Kidney epithelial cell (primary cell): ENCODE measurements around the gene IL26. TPM values are rescaled to one million over a fixed set of nuclear protein-coding genes. Genes with fewer than 3 reads are reported as not detected.

Experiments used
- DNase-seq: peaks from one replicate; pipeline ENCODE4 v3.0.0-alpha.2; 2010; ENCODE audit warnings: low read depth
- H3K27me3 ChIP-seq: 2 replicates; pipeline ENCODE4 v1.6.0; 2011; ENCODE audit warnings: low read length; ENCODE audit not compliant: control insufficient read depth, insufficient read depth
- H3K36me3 ChIP-seq: 2 replicates; pipeline ENCODE4 v1.5.1; 2011; ENCODE audit warnings: low read length; ENCODE audit not compliant: control insufficient read depth, insufficient read depth
- H3K4me3 ChIP-seq: 2 replicates; pipeline ENCODE4 v1.5.1; 2011; ENCODE audit warnings: low read depth, mild to moderate bottlenecking, control low read depth, low read length
- CTCF ChIP-seq: IDR thresholded peaks from 2 replicates; pipeline ENCODE4 v1.5.1; 2011; ENCODE audit warnings: mild to moderate bottlenecking, moderate library complexity, low read length, control low read depth, inconsistent platforms; ENCODE audit not compliant: insufficient read depth, poor library complexity, severe bottlenecking
- total RNA-seq: library from RNA; depleted of rRNA; stranded (reverse); fragments of >200 nt; gene quantifications from 2 replicates; pipeline ENCODE4 v1.2.3, GENCODE V29; 2015

IL26 gene
- total RNA-seq, 1 donor from 2014 or later, result not detected

DNA sequence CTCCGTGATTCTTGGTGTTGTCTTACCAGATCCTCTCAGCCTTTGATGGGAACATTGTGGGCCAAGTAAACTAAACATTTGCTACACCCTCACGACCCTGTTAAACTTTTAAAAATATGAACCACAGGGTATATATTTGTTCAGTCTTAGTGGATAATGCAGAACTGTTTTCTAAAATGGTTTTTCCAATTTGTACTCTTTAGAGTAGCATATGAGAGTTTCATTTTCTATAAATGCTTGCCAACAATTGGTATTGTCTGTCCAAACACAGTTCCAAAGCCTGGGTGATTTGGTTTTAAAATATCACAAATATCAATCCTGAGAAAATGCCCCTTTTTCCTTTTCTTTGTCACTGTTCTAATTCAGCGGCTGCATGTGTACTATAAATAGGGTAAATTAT, 34.5 kb upstream of the IL26 start:
- Histone ChIP-seq H3K36me3 (no peaks in the 10 kb centered on the region), H3K4me3 (no peak overlapping the region), H3K27me3 (no peaks in the 10 kb centered on the region)
- no peak for TF ChIP-seq CTCF
- DNase-seq, result no peak

DNA sequence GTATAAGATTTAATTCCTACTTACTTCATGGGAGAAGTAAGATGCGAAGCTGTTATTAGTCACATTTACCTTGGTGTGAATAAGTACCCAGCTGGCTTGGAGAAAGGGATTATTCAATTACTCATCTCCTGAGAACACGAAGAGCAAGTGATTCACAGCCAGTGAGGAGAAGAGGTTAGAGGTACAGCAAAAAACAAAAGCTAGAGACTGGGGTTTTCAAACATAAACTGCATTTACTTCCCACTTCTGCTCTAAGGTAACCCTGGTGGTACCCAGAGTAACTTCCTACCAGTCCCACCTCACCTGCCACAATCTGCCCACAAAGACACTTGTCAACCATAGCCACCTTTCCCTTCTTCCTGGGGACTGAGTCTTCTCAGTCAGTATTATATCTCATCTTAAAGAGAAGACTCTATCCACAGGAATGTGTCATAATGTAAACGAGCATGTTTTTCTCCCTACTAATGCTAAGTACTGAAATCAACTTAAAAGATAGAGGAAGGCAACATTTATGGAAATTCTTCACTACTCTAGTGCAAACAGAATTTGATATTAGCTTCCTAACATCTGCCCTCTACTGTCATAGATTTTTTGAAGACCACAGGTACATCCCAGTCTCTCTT, 33.8 kb upstream of the IL26 start:
- peak; percentile 91 for DNase-seq
- TF ChIP-seq CTCF, result no peak
- Histone ChIP-seq H3K4me3 (no peak overlapping the region), H3K36me3 (no peaks in the 10 kb centered on the region), H3K27me3 (no peaks in the 10 kb centered on the region)

GRCh38 chr12:68253504-68253903, 27.9 kb upstream of the IL26 start, which contains the start of gene IL22:
Gene IL22 (minus strand): TSS chr12:68253604. CDS start chr12:68253448, 156 bp downstream.
- no peaks in the 10 kb centered on the region for H3K36me3 ChIP-seq
- no peak within 1 kb of the TSS for H3K4me3 ChIP-seq
- H3K27me3 ChIP-seq, result peaks cover 3% of the 10 kb centered on the region
- no peak for TF ChIP-seq CTCF
- no peak for DNase-seq

DNA sequence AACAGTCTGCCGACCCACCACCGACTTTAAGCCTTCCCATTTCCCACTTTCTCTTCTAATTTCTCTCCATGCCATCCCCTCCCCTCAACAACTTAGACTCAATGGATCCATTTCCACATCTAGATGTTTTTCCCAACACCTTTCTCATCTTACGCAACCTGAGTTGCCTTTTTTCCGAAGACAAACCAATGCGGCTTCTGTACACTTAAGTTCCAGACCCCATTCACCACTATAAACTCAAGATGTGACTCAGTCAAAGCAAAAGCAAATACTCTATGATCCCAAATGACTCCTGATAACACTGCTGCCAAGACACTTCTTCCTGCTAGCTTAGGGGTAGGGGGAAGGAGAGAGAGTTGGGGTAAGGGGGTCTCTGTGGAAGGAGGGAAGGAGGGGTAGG, 26.5 kb upstream of the IL26 start:
- DNase-seq, result no peak
- Histone ChIP-seq H3K4me3 (no peak overlapping the region), H3K27me3 (peaks cover 3% of the 10 kb centered on the region), H3K36me3 (no peaks in the 10 kb centered on the region)
- no peak for TF ChIP-seq CTCF

DNA sequence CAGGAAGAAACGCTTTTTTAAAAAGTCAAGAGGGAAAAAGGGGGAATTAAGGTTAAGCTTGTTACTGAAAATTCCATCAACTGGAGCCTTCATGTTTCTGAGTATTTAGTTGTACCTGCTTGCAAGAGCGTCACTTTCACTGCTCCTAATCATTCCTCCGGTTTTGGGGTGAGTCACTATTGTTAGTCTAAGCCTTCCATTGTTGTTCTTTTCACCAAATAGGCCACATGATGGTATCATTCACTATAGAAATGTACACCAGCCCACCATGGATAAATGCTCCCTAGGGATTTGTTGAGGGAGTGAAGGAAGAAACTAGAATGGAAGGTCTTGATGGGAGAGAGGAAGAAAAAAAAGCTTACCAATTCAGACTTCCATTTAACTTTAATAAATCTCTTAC, 24.8 kb upstream of the IL26 start:
- no peak for DNase-seq
- no peak for TF ChIP-seq CTCF
- Histone ChIP-seq H3K36me3 (no peaks in the 10 kb centered on the region), H3K27me3 (peaks cover 3% of the 10 kb centered on the region), H3K4me3 (no peak overlapping the region)

DNA sequence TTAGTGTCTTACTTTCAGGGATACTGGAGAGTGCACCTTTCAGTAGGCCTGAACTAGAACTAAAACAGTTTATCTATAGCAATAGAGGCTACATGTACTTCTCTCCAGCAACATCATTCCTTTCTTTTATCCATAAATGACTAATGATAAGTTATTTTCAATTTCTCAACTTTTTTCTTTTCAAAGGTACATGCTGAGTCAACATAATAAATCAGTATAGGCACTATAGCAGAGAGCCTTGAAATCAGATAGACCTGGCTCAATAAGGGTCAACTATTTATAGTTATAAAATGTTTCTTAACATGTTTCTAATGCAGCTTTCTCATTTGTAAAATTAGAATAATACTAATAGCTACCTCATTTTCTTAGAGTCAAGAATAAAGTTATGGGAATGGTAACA, 22.2 kb upstream of the IL26 start:
- Histone ChIP-seq H3K27me3 (peaks cover 3% of the 10 kb centered on the region), H3K36me3 (no peaks in the 10 kb centered on the region), H3K4me3 (no peak overlapping the region)
- no peak for DNase-seq
- TF ChIP-seq CTCF, result no peak
